Lower lobe of right lung (tissue), 2 donors: ENCODE results near the gene FOXM1. TPM values are rescaled to one million over a fixed set of nuclear protein-coding genes. Genes with fewer than 3 reads are reported as not detected.

Experiments used
- ATAC-seq, 2 donors: fragments of 200-7000 bp; cut with Tn5 transposase; one replicate each; pipeline ENCODE4 v1.9.1; 2020 to 2022; ENCODE audit warnings: mild to moderate bottlenecking in 2 of 2, moderate library complexity in 2 of 2
- DNase-seq: peaks from one replicate; pipeline ENCODE4 v3.0.0-alpha.2; 2020
- H3K27ac ChIP-seq: fragments of 200-600 bp; one replicate; pipeline ENCODE4 v1.8.0; 2022
- H3K27me3 ChIP-seq: fragments of 200-600 bp; one replicate; pipeline ENCODE4 v1.8.0; 2022; ENCODE audit warnings: low read depth
- H3K36me3 ChIP-seq: fragments of 200-600 bp; one replicate; pipeline ENCODE4 v1.8.0; 2022; ENCODE audit warnings: mild to moderate bottlenecking
- H3K4me1 ChIP-seq: fragments of 200-600 bp; one replicate; pipeline ENCODE4 v1.8.0; 2022
- H3K4me3 ChIP-seq: fragments of 200-600 bp; one replicate; pipeline ENCODE4 v1.8.0; 2022; ENCODE audit warnings: mild to moderate bottlenecking
- H3K9me3 ChIP-seq: fragments of 200-600 bp; one replicate; pipeline ENCODE4 v1.8.0; 2022
- CTCF ChIP-seq: fragments of 200-600 bp; IDR thresholded peaks from one replicate; pipeline ENCODE4 v1.8.0; 2022; ENCODE audit warnings: antibody characterized with exemption, mild to moderate bottlenecking
- intact Hi-C: fragments of 100-400 bp; cut with DNase I; formaldehyde crosslinking; loops from one replicate; pipeline ENCODE4 v1.11.0; 2022
- total RNA-seq: library from RNA; stranded (reverse); fragmentation: NEBNext Ultra II Directional; extraction: Animal tissue kit (Norgen Biotek cat#: 25700); gene quantifications from one replicate; pipeline ENCODE4 v1.2.1, GENCODE V29; 2021
- donor health status: DM: no; HTN: yes; CAD: no; lungs with severe emphysema.

Gene FOXM1
- total RNA-seq, 1 donor from 2014 or later = 3.2 TPM

- intact Hi-C loops = no loop called here
- ATAC-seq = no peak
- Histone ChIP-seq H3K27me3 (no peaks in the 10 kb centered on the region), H3K4me1 (no peaks in the 10 kb centered on the region), H3K36me3 (peaks cover 99% of the 10 kb centered on the region), H3K27ac (no peak overlapping the region), H3K9me3 (no peaks in the 10 kb centered on the region), H3K4me3 (no peak overlapping the region)
- no peak for DNase-seq
- TF ChIP-seq CTCF = no peak
These were observed 53.5 kb downstream of the FOXM1 start for GRCh38 chr12:2823483-2823882.

- H3K4me3 ChIP-seq = no peak overlapping the region
- H3K9me3 ChIP-seq = no peaks in the 10 kb centered on the region
- TF ChIP-seq CTCF = no peak
- H3K27ac ChIP-seq = no peak overlapping the region
- DNase-seq (no peak), ATAC-seq (no peak)
- H3K36me3 ChIP-seq = peaks cover 90% of the 10 kb centered on the region
- H3K27me3 ChIP-seq = no peaks in the 10 kb centered on the region
- intact Hi-C loops = no loop called here
- no peaks in the 10 kb centered on the region for H3K4me1 ChIP-seq
These were observed 56.5 kb downstream of the FOXM1 start for GRCh38 chr12:2820432-2820831.

GRCh38 chr12:2819810-2820209 lies 57.2 kb downstream of the FOXM1 start:
- Histone ChIP-seq H3K4me3 (no peak overlapping the region), H3K27ac (no peak overlapping the region), H3K27me3 (no peaks in the 10 kb centered on the region), H3K9me3 (no peaks in the 10 kb centered on the region), H3K4me1 (peaks cover 6% of the 10 kb centered on the region), H3K36me3 (peaks cover 86% of the 10 kb centered on the region)
- peak in 1 of 2 donors; percentile 15 for ATAC-seq
- intact Hi-C loops = no loop called here
- TF ChIP-seq CTCF = no peak
- no peak for DNase-seq

- TF ChIP-seq CTCF = peak; percentile 46
- DNase-seq = no peak
These were observed 63.5 kb downstream of the FOXM1 start for GRCh38 chr12:2813214-2814185.

GRCh38 chr12:2812290-2813213 lies 64.4 kb downstream of the FOXM1 start, which contains the start of gene ITFG2:
TSS of gene ITFG2 (plus strand) at chr12:2812668. CDS start at chr12:2812761, 93 bp downstream.
- DNase-seq (peak; percentile 100), ATAC-seq (peak; percentile 98 to 99)
- H3K4me3 ChIP-seq = peak within 1 kb of the TSS; percentile 76
- peaks cover 28% of the 10 kb centered on the region for H3K4me1 ChIP-seq
- peaks cover 14% of the 10 kb centered on the region for H3K36me3 ChIP-seq
- TF ChIP-seq CTCF = no peak
- H3K9me3 ChIP-seq = no peaks in the 10 kb centered on the region
- no peaks in the 10 kb centered on the region for H3K27me3 ChIP-seq
- intact Hi-C loops = no loop called here
- peak within 1 kb of the TSS; percentile 93 for H3K27ac ChIP-seq

More at GRCh38 chr12:2813214-2814185, 63.5 kb downstream of the FOXM1 start:
- peak overlapping the region; percentile 93 for H3K27ac ChIP-seq
- H3K4me3 ChIP-seq = peak overlapping the region; percentile 76
- peak; percentile 49 to 54 for ATAC-seq
- H3K4me1 ChIP-seq = peaks cover 28% of the 10 kb centered on the region
- no peaks in the 10 kb centered on the region for H3K9me3 ChIP-seq
- H3K27me3 ChIP-seq = no peaks in the 10 kb centered on the region
- peaks cover 24% of the 10 kb centered on the region for H3K36me3 ChIP-seq
- intact Hi-C loops = no loop called here
